GM19372 (cell line): Measurements from ENCODE around the gene HS3ST5.

Source experiments
- ATAC-seq: cut with Tn5 transposase; IDR thresholded peaks from one replicate; pipeline ENCODE4 v1.9.1; 2021; ENCODE audit warnings: mild to moderate bottlenecking, low read depth, moderate library complexity; ENCODE audit not compliant: unreplicated experiment

Gene HS3ST5, protein sequence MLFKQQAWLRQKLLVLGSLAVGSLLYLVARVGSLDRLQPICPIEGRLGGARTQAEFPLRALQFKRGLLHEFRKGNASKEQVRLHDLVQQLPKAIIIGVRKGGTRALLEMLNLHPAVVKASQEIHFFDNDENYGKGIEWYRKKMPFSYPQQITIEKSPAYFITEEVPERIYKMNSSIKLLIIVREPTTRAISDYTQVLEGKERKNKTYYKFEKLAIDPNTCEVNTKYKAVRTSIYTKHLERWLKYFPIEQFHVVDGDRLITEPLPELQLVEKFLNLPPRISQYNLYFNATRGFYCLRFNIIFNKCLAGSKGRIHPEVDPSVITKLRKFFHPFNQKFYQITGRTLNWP

DNA sequence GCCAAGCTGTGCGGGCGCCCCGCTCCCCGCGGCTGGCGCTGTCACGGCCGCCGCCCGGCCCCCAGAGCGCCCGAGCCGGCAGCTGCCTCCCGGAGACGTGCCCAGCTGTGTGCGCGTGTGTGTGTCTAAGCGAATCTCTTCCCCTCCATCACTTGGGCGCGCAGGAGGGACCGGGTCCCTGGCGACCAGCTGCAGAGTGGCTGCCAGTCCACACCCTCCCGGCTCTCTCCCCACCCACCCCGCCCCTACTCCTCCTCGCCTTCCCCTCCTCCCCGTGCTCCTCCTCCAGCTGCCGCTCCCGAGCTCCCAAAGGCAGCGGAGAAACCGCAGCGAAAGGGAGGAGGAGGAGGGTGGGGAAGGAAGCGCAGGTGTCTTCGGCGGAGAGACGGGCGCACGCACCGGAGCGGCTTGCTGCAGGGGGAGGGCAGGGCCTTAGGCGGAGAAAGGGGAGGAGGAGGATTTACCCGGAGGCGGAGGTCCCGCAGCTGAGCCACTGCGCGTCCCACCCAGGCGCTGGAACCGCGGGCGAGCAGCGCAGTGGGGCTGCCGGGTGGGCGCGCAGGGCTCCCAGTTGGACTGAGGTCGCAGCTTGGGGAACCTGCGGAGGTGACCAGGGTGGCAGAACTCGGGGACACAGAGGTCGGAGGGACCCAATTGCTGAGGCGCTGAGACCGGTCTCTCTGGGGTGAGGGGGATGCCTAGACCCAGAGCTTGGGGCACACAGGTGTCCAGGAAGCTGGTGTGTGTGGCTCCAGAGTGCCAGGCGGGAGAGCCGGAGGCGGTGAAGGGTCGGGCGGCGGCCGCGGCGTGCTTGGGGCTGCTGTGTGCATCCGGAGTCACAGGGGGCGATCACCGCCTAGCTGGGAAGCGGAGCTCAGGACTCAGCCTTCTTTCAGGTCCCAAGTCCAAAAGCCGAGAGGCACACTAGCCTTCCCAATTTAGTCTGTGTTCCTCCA, at the start of gene HS3ST5:
Gene HS3ST5 (minus strand): TSS at position 198 of the 956 bp plus-strand sequence. CDS start 280,178 bp downstream, outside the sequence.
- ATAC-seq = no peak

DNA sequence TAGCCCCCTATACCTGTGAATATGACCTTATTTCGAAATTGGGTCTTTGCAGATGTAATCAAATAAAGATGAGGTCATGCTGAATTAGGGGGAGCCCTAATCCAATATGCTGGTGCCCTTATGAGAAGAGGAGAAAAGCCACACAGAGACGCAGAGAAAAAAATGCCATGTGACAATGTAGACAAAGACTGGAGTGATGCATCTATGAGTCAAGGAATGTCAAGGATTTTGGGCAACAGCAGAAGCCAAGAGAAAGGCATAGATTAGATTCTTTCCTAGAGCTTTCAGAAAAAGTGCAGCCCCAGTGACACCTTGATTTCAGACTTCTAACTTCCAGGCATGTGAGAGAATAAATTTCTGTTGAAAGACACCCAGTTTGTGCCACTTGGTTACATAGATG, 47.4 kb upstream of the HS3ST5 start:
- no peak for ATAC-seq

DNA sequence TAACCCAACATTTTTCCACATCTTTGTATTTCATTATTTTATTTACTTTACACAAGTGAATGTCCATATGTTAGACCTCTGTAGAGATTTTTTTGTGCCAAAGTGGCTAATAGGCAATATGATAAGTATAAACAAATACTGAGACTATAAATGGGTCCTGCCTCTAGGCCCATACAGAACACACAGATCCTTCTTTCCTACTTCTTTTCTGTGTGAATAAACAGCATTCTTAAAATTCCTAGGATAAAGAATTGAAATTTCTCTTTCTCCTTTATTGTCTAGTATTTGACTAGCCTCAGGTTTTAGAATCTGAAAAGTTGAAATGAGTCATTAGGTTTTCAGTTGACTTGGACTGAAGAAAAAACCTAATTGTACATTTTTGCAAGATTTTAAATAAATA, 46.3 kb upstream of the HS3ST5 start:
- ATAC-seq = no peak

DNA sequence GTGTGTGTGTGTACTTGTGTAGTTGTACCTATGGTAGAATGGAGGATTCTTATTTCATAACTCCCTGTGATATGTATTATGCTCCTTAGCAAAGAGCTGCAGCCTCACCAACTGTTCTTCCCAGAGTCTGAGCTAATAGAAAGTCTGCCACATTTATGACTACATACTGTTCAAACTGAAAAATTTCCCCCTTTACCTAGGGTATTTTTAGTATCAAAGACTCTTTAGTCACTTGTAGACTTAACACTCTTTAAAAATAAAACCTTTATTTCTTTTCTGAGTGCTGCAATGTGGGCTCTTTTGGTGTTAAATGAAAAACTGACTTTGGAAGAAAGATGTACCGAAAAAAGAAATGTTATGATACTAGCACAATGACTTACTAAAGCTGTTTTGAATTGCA, 39.6 kb upstream of the HS3ST5 start:
- no peak for ATAC-seq

DNA sequence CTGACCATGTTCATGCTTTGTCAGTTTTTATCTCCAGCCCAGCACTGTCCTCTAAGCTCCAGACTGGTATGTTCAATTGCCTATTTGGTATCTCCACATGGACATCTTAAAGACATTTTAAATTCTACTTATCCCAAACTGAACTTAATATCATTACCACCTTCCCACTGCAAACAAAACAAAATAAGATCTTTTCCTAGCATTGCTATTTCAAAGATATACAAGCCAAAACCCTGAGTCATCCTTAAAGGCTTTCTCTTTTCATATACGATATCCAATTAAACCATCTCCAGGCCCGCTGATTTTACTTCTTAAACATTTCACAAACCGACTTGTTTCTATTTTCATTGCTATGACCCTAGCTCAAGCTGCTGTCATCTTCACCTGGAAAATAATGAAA, 35.1 kb upstream of the HS3ST5 start:
- no peak for ATAC-seq

DNA sequence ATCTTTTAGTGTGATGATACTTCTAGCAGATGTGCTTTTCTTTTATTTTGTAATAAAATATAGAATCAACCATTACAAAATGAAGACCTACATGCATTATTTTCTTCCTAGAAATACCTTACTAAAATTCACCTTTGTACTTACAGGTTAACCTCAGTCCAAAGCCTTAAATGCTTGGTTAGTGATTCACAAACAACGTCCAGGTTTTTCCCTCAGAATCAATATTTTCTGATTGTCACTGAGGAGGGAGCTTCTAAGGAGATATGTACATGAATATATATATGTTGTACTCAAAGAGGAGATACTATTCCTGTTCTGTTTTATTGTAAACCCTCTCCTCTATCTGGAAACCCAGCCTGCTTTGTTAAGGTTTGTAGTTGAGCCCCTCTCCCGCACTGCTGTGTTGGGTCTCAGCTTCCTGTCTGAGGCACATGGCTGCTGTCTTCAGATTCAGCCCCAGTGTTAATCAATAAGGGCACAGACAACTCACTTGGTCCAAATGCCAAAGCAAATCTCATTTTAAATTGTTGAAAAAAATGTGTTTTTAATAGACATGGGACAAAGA, 33.9 kb upstream of the HS3ST5 start:
- ATAC-seq = no peak

DNA sequence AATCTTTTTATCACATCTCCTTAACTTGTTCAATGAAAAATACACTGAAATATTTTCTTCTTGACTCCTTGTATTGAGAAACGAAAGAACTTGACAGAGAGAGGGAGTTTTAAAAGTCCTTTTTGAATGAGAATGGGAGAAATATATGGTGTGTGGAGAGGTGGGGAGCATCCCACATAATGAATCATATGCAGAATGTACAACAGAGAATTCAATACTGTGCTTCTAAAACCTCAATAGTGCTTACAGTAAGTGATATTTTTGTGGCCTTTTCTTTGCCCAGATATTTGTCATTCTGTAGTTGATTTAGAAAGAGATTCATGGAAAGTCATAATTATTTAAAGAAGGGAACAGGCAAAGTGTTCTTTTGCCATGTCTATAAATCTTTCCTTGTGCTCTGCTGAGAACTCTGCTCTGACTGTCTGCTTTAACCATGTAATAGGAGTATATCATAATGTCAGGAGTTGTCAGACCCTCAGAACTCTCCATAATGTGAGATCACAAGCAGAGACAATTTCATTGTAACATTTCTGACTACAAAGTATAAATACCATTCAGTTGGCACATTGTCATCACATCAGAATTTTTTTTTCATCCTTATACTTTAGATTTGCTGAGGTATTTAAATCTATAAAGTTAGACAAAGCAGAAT, 32.8 kb upstream of the HS3ST5 start:
- no peak for ATAC-seq

DNA sequence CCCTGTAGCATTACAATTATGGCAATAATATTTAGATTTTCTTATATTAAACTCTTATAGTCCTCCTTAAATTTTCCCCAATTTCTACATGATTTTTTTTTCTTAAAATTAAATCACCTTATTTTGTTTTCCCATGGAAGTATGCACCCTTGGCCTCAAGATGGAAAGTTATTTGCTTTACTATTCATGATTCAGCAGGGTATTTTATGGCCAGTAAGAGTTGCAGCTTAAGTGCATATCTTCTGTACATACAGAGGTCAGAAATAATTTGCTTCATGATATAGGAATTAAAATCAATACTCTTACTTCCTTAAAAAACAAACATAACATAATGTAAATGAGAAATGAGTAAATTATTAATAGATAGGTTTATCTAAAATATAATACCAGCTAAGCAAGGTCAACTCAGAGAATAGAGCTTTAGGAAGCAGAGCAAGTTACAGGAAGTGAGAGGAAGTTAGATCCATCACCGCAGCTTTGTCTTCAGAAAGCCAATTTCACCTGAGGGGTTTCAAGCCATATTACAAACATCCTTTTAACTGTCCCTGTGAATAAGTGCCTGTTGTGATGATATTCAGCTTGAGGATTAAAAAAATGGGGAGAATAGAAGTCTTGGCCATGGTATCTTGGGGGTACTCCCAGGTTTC, 24.6 kb upstream of the HS3ST5 start:
- no peak for ATAC-seq

DNA sequence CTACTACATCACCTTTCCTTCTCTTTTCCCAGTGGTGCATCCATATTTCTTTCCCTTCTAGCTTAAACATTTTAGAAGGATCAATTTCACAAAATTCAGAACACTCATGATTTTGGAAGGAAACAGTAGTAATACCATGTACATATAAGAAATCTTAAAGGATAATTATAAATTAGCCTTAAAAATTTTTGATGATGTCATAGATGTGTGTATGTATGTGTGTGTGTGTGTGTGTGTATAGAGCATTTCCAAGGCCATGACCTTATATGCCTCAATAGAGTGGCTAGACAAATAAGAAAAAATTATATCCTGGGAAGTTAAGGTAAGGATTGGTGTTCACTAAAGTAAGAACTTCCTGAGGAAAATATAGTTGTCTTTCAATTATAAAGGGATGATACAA, 24.1 kb upstream of the HS3ST5 start:
- ATAC-seq = no peak

DNA sequence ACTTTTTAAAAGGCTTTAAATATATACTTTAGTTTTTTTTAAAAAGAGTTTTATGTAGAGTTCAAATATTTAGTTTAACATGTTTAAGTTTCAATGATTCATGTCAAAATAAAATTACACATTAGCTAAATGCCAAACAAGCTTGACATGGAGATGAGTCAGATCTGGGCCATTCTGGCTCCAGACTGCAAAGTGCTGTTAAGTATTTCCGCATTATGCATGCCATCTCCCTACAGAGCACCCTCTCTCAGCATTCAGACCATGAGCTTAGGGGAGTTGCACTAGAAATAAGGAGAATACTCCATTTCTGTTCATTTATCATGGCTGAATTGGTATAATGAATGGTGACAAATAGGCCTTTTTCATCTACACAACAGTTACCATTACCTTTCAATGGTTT, 21.5 kb upstream of the HS3ST5 start:
- no peak for ATAC-seq

DNA sequence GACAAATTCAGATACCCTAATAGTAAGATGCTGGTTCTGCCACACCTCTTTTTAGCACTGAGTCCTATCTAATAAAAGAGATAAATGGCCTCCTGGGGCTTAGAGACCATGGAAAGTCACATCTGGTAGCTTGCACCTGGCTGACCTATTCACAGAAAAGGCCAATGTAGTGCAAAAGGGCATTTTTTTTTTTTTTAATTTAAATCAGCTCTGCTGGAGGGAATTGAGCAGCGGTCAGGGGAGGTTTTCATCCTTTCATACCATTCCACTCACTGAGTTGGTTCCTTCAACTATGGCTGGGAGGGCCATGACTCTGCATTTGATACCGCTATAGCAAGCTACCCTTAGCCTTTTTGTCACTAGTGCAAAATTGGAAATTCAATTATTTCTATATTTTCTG, 20.1 kb upstream of the HS3ST5 start:
- no peak for ATAC-seq

DNA sequence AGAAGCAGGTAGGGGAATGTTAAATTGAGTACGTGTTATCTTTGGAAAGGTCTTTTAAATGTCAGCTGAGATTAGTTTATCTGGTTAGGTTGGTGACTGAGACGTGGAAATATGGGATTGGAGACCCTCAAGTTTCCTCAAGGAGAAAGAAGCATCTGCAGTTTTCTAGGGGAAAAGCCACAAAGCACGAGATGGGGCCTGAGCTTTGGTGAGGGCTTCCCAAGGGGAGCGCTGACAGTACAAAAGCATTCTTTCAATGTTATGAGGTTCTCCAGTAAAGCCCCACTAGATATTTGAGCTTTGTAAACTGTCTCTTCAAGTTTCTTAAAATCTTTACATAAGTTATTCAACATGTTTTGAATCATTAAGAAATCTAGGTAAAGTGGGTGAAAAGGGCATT, 19.6 kb upstream of the HS3ST5 start:
- ATAC-seq = no peak

DNA sequence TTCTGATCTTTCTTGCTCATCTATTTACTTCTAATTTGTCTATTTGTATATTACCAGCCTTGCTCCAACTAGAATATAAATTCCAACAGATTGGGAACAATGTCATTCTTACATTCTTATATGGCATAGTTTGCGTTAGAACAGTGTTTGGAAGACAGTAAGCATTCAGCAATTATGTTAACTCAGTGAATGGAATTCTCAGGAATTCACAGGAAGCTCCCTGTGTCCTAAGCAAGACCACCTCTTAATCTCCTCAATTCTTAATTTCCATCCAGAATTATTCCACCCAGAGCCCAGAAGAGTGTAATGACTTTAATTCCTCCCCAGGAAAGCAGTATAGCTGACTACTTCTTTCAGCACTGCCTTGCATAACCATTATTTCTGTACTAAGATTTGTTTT, 18.2 kb upstream of the HS3ST5 start:
- ATAC-seq = no peak

DNA sequence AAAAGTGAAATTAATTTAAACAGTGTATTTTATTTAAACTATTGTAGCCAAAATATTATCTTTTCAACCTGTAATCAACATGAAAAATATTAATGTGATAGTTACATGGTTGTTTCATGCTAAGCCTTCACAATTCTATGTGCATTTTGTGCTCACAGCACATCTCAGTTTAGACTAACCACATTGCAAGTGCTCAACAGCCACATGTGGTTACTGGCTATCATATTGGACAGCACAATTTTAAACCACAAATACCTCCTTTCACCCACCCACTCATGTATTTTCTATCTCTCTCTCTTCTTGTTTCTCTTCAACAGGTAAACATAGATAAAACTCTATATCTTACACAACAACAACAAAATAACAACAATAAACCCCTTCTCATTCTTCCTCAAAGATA, 12.5 kb upstream of the HS3ST5 start:
- ATAC-seq = no peak

DNA sequence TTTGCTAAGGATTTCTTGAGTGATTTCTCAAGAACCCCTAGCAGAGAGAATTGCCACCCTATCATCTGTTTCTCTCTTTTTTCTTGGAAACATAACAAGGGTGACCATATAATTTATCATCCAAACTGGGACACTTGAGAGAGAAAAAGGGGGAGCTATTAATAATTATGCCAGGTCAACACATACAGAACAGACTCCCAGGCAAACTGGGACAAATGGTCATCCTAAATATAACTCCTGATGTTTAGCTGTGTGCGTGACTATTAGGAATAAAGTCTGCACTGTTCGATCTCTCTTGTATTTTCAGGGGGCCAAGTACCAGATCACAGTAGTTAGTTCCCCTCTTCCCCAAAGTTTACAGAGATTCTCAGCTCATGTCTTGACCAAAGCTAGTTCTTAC, 11.7 kb upstream of the HS3ST5 start:
- no peak for ATAC-seq

DNA sequence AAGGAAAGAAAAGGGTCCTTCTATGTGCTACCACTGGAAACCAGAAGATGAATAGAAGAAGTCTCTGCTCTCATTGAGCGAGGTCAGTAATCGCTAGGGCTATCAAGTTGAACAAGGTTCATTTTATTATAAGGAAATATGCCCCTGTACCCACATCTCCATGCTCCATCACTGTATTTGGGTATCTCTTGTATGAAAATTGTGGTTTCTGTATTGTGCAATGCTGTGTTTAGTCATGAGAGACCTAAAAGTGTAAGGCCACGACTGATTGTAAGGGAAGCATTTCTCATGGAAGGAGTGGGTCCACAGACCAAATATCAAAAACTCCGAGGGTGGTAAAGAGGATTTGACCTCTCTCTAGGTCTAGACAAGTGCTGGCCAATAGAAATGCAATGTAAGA, 3.6 kb upstream of the HS3ST5 start:
- ATAC-seq = no peak

DNA sequence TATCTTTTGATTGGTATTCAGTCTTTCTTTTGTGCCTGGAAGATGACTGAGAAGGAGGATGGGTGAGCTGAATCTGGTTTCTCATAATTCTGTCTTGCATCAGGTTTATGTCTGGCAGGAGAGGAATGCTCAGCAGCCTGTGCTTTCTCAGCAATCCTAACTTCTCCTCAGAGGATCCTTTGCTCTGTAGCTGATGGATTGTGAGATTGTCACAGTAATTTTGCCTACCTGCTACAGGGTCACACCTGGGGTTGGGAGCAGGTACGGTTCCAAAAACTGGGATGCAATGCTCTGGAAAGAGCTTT, 2.1 kb upstream of the HS3ST5 start:
- ATAC-seq = no peak

DNA sequence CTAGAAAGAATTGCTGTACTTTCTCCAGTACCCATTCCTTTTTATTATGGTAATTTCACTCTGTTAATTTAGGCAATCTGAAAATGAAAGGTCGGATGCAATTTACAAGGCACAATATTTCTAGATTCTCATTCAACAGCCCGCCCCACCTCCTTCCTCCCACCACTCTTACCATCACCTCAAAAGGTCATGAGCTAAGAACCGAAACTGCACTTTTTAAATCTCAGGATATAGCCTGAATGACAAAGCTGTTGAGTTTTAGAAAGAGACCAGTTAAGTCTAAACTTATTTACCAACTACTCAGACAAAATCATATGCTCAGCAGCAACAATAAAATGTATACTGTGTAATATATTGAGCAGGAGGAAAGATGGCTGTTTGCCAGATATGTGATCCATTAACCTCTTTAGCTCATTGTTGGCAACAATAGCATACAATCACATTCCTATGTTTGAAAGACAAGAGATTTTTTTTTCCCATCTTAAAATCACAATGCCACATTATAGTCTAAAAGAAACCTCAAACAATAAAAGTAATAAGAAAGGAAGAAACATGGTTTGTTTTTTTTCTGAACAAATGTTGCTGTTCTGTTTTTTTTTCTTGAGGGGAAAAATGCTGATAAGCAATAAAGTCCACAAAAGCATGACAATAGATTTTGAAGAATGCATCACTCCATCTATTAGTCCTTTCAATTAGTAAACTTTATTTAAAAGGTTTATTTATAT, 1.6 kb upstream of the HS3ST5 start:
- no peak for ATAC-seq

DNA sequence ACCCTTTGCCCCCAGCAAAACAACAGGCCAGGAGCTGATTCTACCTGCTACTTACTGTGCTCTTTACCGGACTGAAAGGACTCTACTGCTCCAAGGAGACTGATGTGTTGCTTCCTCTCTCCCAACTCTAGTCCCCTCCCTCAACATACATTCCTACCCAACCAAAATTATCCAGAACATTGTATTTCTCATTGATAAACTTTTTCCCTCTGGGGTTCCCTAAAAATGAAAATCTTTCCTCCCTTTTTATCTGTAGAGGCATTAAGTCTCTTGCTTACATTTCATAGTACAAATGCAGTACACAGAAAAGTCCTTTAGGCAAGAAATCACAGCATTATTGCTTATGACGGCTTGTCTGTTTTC, 940 bp upstream of the HS3ST5 start:
- ATAC-seq = no peak
